ENCODE measurements around the gene METAP1D. TPM values are rescaled to one million over a fixed set of nuclear protein-coding genes. Genes with fewer than 3 reads are reported as not detected.

The METAP1D gene
- total and polyA plus RNA-seq, 4 donors = 3.3 to 7.1 (median 4.4) TPM

DNA sequence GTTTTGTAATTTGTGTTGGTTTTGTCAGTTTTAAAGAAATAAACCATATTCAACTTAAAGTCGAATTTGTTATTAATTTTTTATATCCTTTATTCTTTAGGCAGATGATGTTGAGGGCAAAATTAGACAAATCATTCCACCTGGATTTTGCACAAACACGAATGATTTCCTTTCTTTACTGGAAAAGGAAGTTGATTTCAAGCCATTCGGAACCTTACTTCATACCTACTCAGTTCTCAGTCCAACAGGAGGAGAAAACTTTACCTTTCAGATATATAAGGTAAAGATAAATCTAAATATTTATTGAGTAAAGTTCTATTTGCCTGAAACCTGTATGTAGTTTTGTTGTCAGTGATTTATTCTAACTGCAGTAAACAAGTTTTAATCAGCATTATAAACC lies 34.5 kb upstream of the METAP1D start:
- Histone ChIP-seq H3K27ac (ENCODE audit: low read depth in 1 of 2, low read length in 2 of 2) (no peak overlapping the region), H3K4me3 (ENCODE audit: low read depth in 1 of 3, low read length in 3 of 3) (no peak overlapping the region), H3K36me3 (ENCODE audit: control insufficient read depth in 4 of 4, insufficient read depth in 3 of 4, low read depth in 1 of 4, low read length in 3 of 4) (peaks cover 6 to 17% (median 11%) of the 10 kb centered on the region in 4 donors), H3K27me3 (ENCODE audit: control insufficient read depth in 4 of 4, insufficient read depth in 4 of 4, low read length in 3 of 4) (no peaks in the 10 kb centered on the region), H3K9ac (ENCODE audit: low read depth in 1 of 2, low read length in 2 of 2) (no peak overlapping the region), H3K4me1 (ENCODE audit: control insufficient read depth in 4 of 4, insufficient read depth in 4 of 4, low read length in 3 of 4) (no peaks in the 10 kb centered on the region), H3K9me3 (ENCODE audit: control insufficient read depth in 4 of 4, low read length in 3 of 4) (no peaks in the 10 kb centered on the region)
- TF ChIP-seq GABPA (IDR thresholded peaks at IDR 0.05 in 1 of 2, conservative IDR thresholded peaks at IDR 0.05 in 1 of 2) (no peak), HNF4A (conservative IDR thresholded peaks at IDR 0.05) (no peak), CTCF (IDR thresholded peaks at IDR 0.05; ENCODE audit: low read depth, low read length, missing input control) (no peak), JUND (IDR thresholded peaks at IDR 0.05) (no peak), HNF4G (IDR thresholded peaks at IDR 0.05) (no peak), RAD21 (IDR thresholded peaks at IDR 0.05) (no peak), FOXA2 (IDR thresholded peaks at IDR 0.05) (no peak), TAF1 (conservative IDR thresholded peaks at IDR 0.05) (no peak), EGR1 (IDR thresholded peaks at IDR 0.05; ENCODE audit: low read depth in 2 of 2) (no peak), RXRA (IDR thresholded peaks at IDR 0.05) (no peak), NR2F2 (IDR thresholded peaks at IDR 0.05) (no peak), YY1 (IDR thresholded peaks at IDR 0.05) (no peak), ZBTB33 (IDR thresholded peaks at IDR 0.05) (no peak), FOXA1 (IDR thresholded peaks at IDR 0.05) (no peak), REST (IDR thresholded peaks at IDR 0.05) (no peak), SP1 (IDR thresholded peaks at IDR 0.05) (no peak), ATF3 (IDR thresholded peaks at IDR 0.05) (no peak)
- TF ChIP-seq, protein P1, sequence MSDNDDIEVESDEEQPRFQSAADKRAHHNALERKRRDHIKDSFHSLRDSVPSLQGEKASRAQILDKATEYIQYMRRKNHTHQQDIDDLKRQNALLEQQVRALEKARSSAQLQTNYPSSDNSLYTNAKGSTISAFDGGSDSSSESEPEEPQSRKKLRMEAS (IDR thresholded peaks at IDR 0.05) = no peak
- no peak for DNase-seq (ENCODE audit: low spot score)
- 92% methylated on average over 3 of the region's 3 CpGs for WGBS

Measured in liver (tissue), 9 donors.